Breast epithelium (tissue), 4 donors: ENCODE results near the gene CCL26. TPM values are rescaled to one million over a fixed set of nuclear protein-coding genes. Genes with fewer than 3 reads are reported as not detected.
"Not testable (repeated sequence)": the region's sequence is repeated elsewhere in the genome, so short reads cannot be mapped to it uniquely, and the experiment has no call there.

Experiments
- DNase-seq, 2 donors: peaks; one replicate each; pipeline ENCODE4 v3.0.0-alpha.2; 2019; ENCODE audit warnings: low spot score in 2 of 2
- H3K27ac ChIP-seq, 2 donors: fragments of 200-600 bp; sonication (generic) in 1 of 2; one replicate each; pipeline ENCODE4 v1.5.1; 2016 to 2019; ENCODE audit warnings: mild to moderate bottlenecking in 1 of 2
- H3K27me3 ChIP-seq, 2 donors: fragments of 200-600 bp; sonication (generic) in 1 of 2; one replicate each; pipeline versions ENCODE4 v1.5.1 to v1.6.0; 2017 to 2019; ENCODE audit warnings: control low read depth in 1 of 2, mild to moderate bottlenecking in 1 of 2
- H3K36me3 ChIP-seq: fragments of 200-600 bp; one replicate; pipeline ENCODE4 v1.5.1; 2019
- H3K4me1 ChIP-seq, 2 donors: fragments of 200-600 bp; sonication (generic); one replicate each; pipeline ENCODE4 v1.5.1; 2016 to 2019; ENCODE audit warnings: control low read depth in 1 of 2
- H3K4me3 ChIP-seq, 3 donors: fragments of 200-600 bp; sonication (generic); 1 replicate in 2 of 3; 2 replicates in 1 of 3; pipeline ENCODE4 v1.5.1; 2016 to 2019; ENCODE audit warnings: mild to moderate bottlenecking in 3 of 3, moderate library complexity in 2 of 3
- H3K9me3 ChIP-seq, 2 donors: fragments of 200-600 bp; sonication (generic) in 1 of 2; one replicate each; pipeline ENCODE4 v1.5.1; 2016 to 2019; ENCODE audit warnings: control low read depth in 1 of 2
- CTCF ChIP-seq, 3 donors: fragments of 450-650 bp; IDR thresholded peaks; one replicate each; pipeline ENCODE4 v1.5.1; 2016 to 2017; ENCODE audit warnings: antibody characterized with exemption in 3 of 3, mild to moderate bottlenecking in 3 of 3, moderate library complexity in 3 of 3
- POLR2A ChIP-seq: fragments of 450-650 bp; IDR thresholded peaks from one replicate; pipeline ENCODE4 v1.6.1; 2016; ENCODE audit warnings: antibody characterized with exemption, mild to moderate bottlenecking, moderate library complexity
- POLR2AphosphoS5 ChIP-seq, 3 donors: sonication (generic); formaldehyde crosslinking; IDR thresholded peaks; one replicate each; pipeline ENCODE4 v1.6.1; 2017; ENCODE audit warnings: antibody characterized with exemption in 3 of 3
- intact Hi-C: fragments of 100-400 bp; cut with DNase I; formaldehyde crosslinking; loops from one replicate; pipeline ENCODE4 v1.15.1; 2023; ENCODE audit warnings: low total_unique reads
- total RNA-seq, 3 donors: library from RNA; depleted of rRNA; stranded (reverse); fragments of >200 nt; gene quantifications; one replicate each; pipeline ENCODE4 v1.1.0, GENCODE V29; 2016

The CCL26 gene
- total RNA-seq, 3 donors from 2014 or later = 0.59 to 1.3 TPM; not detected in 1

- Histone ChIP-seq H3K4me3 (no peak overlapping the region), H3K27ac (no peak overlapping the region), H3K4me1 (no peaks in the 10 kb centered on the region), H3K36me3 (no peaks in the 10 kb centered on the region), H3K9me3 (no peaks in the 10 kb centered on the region), H3K27me3 (no peaks in the 10 kb centered on the region)
- no peak for DNase-seq
- intact Hi-C loops = no loop called here
- no peak for TF ChIP-seq POLR2AphosphoS5 (IDR thresholded peaks at IDR 0.05)
- no peak for TF ChIP-seq POLR2A
- no peak for TF ChIP-seq CTCF (IDR thresholded peaks at IDR 0.05)
Observed at GRCh38 chr7:75725306-75725705, 46.7 kb downstream of the CCL26 start.

- intact Hi-C loops = no loop called here
- no peaks in the 10 kb centered on the region for H3K9me3 ChIP-seq
- no peak overlapping the region for H3K27ac ChIP-seq
Observed at GRCh38 chr7:75723444-75723843, 48.6 kb downstream of the CCL26 start.

GRCh38 chr7:75722373-75722772 is 49.6 kb downstream of the CCL26 start:
- no peaks in the 10 kb centered on the region for H3K27me3 ChIP-seq
- H3K4me3 ChIP-seq = no peak overlapping the region
- intact Hi-C loops = no loop called here
- H3K9me3 ChIP-seq = no peaks in the 10 kb centered on the region
- no peaks in the 10 kb centered on the region for H3K4me1 ChIP-seq
- H3K36me3 ChIP-seq = no peaks in the 10 kb centered on the region
- no peak overlapping the region for H3K27ac ChIP-seq
- TF ChIP-seq POLR2AphosphoS5 (IDR thresholded peaks at IDR 0.05) (no peak), POLR2A (no peak), CTCF (IDR thresholded peaks at IDR 0.05) (no peak)
- DNase-seq = no peak

More at GRCh38 chr7:75723444-75723843, 48.6 kb downstream of the CCL26 start:
- Histone ChIP-seq H3K27me3 (no peaks in the 10 kb centered on the region), H3K4me1 (no peaks in the 10 kb centered on the region), H3K4me3 (no peak overlapping the region), H3K36me3 (no peaks in the 10 kb centered on the region)
- no peak for DNase-seq
- no peak for TF ChIP-seq CTCF (IDR thresholded peaks at IDR 0.05)
- no peak for TF ChIP-seq POLR2AphosphoS5 (IDR thresholded peaks at IDR 0.05)
- no peak for TF ChIP-seq POLR2A

GRCh38 chr7:75721922-75722321 is 50.1 kb downstream of the CCL26 start:
- H3K27me3 ChIP-seq, H3K9me3 ChIP-seq, DNase-seq, H3K4me3 ChIP-seq, H3K36me3 ChIP-seq, H3K27ac ChIP-seq, intact Hi-C loops, H3K4me1 ChIP-seq: not testable (repeated sequence)

- Histone ChIP-seq H3K4me3 (no peak overlapping the region), H3K9me3 (no peaks in the 10 kb centered on the region), H3K27ac (no peak overlapping the region), H3K36me3 (no peaks in the 10 kb centered on the region), H3K27me3 (no peaks in the 10 kb centered on the region), H3K4me1 (no peaks in the 10 kb centered on the region)
- intact Hi-C loops = no loop called here
- no peak for DNase-seq
- TF ChIP-seq CTCF (IDR thresholded peaks at IDR 0.05) (no peak), POLR2A (no peak), POLR2AphosphoS5 (IDR thresholded peaks at IDR 0.05) (no peak)
Observed at GRCh38 chr7:75721426-75721825, 50.6 kb downstream of the CCL26 start.

- Histone ChIP-seq H3K4me1 (no peaks in the 10 kb centered on the region), H3K36me3 (no peaks in the 10 kb centered on the region), H3K4me3 (no peak overlapping the region), H3K27ac (no peak overlapping the region), H3K9me3 (no peaks in the 10 kb centered on the region), H3K27me3 (no peaks in the 10 kb centered on the region)
- intact Hi-C loops = no loop called here
- TF ChIP-seq POLR2AphosphoS5 (IDR thresholded peaks at IDR 0.05) = no peak
- DNase-seq = no peak
Observed at GRCh38 chr7:75719626-75720025, 52.4 kb downstream of the CCL26 start.

Other genes with a start within 250 kb of the CCL26 start
- 10 to 100 TPM; 20.6 to 24.6 (median 23.8) TPM for gene HIP1, start 33.3 kb downstream of the CCL26 start, total RNA-seq
- 1 to 10 TPM in 1 of 3 donors, not detected in 2; 1.3 TPM for gene CCL24, start 41.6 kb upstream of the CCL26 start, total RNA-seq
- gene RHBDD2, start 106.8 kb upstream of the CCL26 start, total RNA-seq = 10 to 100 TPM; 36.6 to 47.7 (median 39.0) TPM
- gene POR, start 142.9 kb upstream of the CCL26 start, total RNA-seq = 100 to 1,000 TPM in 1 of 3 donors, 10 to 100 TPM in 2; 62.1 to 123 (median 87.7) TPM
- gene TMEM120A, start 222.4 kb upstream of the CCL26 start, total RNA-seq = 10 to 100 TPM; 27.2 to 52.0 (median 42.9) TPM